GM11168 (cell line): ENCODE data around the gene MAP3K4.

Experiments
- in situ Hi-C: fragments of 300-500 bp; cut with MboI; formaldehyde crosslinking; loops from one replicate; pipeline ENCODE4 v1.12.0; 2022; ENCODE audit warnings: low sequenced_read_pairs; ENCODE audit not compliant: unreplicated experiment

The MAP3K4 gene

DNA sequence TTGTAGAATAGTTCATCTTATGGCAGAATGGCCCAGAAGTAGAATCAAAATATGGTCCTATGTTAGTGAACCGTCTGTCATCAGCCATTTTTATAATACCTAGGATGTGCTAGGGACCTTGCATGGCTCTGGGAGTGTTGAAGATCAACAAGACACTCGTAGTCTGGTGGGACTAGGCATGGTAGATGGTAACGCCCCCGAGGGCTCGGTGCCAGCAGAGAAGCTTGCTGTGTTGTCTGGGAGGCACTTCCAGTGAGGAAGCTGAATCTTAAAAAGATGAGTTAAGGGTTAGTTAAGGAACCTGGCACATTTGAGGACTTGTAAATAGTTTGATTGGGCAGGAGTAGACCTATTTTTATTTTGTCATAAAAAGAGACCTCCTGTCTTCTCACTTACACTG is 82.4 kb downstream of the MAP3K4 start:
- in situ Hi-C loops: no loop called here

DNA sequence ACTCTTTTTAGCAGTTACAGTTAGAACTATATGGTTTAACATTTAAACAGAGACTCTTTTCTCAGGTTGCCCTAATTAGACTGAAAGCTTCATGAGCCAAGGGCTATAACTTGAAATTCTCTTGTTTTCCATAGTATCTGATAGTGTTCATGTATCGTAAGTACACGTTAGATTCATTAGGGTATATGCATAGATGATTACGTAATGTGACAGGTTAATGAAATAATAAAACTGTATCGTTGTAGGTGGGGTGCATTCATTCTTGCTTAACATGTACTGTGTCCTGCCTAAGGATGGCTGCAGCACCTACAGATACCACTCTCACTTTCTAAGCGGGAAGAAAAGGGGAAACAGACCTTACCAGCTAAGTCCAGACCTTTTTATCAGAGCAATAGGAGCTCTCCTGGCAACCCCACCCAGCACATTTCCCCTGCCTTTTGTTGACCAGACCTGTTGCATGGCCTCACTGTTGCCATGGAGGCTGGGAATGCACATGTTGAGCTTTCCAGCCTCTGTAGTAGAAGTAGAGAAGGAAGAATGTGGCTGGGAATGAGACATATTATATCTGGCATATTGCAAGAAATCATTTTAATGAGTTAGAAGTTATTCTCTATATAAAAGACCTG is 83.0 kb downstream of the MAP3K4 start:
- in situ Hi-C loops: no loop called here

DNA sequence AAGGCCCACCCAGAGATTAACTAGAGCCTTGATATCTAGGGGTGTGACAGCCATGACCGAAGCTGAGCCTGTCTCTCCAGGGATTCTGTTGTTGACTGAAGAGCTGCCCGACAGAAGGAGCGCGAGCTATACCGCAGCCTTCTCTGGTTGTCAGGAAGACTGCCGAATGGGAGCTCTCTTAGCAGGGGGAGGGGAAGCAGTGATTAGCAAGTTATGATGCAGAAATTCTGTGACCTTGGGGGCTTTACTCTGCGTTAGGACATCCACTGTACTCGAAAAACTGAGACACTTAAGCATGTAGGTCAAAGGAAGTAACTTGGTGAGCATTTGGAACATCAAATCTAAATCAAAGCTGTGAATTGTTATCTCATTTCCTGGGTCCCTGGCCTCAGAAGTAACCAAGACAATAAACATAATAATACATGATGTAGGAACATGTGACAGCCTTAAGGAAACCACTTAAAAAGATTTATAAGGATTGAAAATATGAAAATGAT is 84.7 kb downstream of the MAP3K4 start:
- in situ Hi-C loops: no loop called here

DNA sequence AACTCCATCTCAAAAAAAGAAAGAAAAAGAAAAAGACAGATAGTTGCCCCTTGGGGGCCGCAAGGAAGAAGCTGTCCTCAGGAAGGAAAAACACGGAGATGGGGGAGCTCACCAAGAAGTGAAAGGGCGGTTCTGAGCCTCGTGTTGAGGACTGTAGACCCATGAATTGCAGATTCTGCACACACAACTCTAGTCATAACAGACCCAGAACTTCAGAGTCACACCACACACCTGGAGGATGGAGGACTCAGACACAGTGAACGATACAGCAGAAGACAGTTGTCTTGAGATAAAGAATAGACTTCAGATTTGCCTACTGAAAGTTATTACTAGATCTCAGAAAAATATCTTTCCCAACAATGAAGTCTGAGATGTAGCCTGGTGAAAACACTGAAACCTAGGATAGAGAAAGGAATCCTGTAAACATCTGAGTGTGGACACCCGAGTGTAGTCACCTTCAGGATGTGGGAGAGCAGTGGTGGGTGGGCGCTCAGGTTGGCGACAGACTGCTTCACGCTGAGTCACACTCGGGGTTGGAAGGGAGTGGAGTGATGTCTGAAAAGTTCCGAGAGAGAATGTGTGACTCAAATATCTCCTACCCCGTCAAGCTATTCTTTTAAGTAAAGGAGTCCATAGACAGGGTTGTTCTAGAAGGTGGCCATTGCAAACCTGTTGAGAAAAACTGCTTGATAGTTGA is 88.1 kb downstream of the MAP3K4 start:
- in situ Hi-C loops: no loop called here

DNA sequence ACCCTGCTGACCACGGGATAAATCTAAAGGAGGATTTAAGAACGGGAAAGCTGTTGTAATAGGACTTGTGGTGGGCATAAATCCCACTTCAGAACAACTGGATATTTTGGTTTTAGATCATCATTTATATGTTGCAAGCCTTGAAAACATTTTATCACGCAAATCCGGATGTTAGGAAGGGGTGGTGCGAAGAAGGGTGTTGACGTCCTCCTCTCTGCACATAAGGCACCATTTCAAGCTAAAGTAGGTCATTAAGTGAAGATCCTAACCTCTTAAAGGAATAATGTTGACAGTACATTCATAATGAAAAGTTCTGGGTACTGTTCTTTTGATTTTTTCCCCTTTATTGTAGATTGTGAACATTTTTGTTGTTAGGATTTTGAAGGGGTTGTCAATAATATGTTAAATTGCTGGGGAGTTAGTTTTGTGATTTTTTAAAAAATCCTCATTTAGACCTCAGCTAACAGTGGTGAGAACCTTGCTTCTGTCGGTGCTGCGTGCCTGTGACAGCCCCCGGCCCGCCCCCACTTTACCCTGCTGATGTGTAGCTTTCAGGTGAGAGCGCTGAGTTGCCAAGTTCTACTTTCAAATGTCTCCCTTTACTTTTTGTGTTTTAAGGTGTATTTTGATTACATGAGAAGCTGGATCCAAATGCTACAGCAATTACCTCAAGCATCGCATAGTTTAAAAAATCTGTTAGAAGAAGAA is 88.8 kb downstream of the MAP3K4 start:
- in situ Hi-C loops: no loop called here

DNA sequence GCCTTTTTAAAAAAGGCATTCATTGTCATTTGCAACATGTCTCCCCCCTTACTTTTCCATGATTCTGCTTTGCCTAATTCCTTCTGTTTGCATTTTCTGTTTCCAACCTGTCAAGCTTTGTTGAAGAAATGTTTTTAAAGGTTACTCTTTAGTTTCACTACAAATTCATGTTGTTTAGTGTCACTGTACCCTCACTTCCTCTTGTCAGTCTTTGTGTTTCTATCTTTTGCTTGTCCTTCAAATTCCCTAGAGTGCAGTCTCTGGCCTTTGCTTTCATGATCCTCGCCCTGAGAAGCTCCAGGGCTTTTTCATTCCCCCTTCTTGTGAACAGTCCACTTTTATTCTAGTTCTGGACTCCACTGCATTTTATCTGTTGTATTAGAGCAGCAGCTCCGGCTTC is 90.6 kb downstream of the MAP3K4 start:
- in situ Hi-C loops: no loop called here

DNA sequence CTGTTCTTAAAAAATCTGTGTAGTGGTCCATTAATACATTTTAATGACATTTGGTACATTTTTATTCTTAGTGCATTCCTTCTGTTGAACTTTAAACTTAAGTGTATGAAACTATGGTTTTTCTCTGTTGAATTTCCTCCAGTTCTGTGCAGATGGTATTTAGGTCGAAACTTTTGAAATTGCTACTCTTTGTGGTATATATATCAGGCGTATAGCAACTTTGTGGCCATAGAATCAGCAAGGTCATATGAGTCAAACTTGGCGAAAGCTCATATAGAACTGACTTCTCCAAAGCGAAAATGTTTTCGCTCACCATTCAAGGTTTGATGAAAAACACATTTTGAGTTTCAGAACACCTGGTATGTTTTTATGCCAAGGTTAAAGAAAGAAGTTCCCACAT is 93.7 kb downstream of the MAP3K4 start:
- in situ Hi-C loops: no loop called here

DNA sequence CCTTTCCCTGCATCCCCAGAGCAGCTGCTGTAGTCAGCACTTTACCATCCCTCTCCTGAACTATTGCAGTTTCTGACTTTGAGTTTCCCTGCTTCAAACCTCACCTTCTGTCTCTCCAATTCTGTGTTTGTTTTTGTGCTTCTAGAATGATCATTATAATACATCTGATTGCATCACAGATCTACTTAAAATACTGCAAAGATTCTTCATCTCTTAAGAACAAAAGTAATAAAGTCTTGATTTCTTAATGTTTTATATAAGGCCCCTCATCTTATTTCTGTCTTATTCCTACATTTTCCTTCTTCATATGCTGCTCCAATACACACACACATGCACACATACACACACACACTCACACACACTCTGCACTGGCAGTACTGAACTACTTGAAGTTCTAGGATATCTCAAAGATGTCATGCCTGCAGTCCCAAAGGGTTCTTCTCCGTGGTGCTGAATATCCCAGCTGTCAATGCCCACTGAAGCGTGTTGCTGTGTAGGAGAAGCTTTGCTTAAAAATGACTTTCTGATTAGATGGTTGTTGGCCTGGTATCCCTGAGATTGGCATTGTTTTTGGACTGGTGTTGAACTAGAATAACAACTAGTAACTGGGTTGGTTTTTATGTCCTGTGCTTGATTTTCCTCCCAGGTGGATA is 97.2 kb downstream of the MAP3K4 start:
- in situ Hi-C loops: no loop called here

DNA sequence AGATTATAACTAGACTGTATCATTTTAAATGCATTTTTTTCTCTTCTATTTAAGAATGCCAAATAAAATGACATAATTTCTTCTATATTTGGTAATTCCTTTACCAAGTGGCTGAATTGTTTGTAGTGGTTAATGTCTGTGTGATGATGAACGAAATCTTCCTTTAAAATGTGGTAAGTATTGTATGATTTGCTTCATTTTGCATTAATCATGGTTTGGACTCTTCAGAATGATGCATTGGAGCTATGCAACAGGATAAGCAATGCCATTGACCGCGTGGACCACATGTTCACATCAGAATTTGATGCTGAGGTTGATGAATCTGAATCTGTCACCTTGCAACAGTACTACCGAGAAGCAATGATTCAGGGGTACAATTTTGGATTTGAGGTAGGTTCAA is 99.6 kb downstream of the MAP3K4 start:
- in situ Hi-C loops: no loop called here

DNA sequence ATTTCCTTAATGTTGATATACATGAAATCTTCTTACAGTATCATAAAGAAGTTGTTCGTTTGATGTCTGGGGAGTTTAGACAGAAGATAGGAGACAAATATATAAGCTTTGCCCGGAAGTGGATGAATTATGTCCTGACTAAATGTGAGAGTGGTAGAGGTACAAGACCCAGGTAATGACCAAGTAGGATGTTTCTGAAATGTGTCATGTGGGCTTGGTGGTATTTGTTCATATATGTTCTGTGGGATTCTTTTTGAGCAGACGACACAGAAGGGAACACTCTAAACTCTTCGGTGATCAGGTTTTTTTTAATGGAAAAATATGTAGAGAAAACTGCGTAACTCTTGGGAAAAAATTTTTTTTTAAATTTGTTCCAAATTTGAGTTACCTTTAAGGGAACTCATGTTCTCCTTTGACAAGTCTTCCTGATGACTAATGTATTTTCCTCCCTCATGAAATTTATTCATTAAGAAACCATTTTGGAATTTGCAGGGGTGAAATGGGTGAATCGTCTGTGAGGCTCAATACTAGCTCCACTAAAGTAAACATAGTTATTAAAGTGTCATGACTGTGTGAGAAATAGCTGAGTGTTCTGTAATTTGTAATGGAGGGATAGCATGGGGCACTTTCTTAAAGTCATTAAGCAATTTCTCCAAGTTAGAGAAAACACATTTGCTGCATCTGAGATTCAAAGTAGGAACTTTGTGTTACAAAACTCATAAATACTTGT is 100.6 kb downstream of the MAP3K4 start:
- in situ Hi-C loops: no loop called here

DNA sequence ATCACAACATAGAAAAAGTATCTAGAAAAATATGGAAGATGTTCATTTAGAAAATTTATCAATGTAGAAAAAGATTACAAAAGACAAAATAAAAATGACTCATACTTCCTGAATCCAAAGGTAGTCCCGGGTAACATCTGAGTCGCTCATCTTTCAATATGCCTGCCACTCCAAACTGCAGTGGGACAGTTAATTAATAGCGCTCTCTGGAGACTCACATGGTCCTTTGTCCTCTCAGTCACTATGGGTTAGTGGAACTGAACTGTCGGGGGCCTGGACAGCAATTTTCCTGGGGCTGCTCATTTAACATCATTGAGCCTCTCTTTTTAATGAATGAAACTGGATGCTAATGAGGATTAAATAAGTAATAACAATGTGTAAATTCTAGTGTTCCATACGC is 103.4 kb downstream of the MAP3K4 start:
- in situ Hi-C loops: no loop called here

DNA sequence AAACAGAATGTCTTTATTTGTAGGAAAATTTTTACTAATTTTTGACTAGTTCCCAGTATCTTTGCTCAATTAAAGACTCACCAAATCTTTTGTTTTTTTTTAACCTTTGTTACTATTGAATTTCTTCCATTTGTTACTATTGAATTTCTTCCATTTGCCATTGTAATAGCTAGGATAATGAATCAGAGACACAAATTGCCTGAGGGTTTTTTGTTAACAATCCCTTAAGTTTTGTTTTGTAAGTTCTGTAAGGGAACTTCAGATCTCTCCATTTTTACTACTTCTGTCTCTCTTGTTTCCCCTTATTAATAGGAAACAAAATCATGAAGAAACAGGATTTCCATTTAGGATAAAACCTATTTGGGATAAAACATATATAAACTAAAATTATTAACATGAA is 104.3 kb downstream of the MAP3K4 start:
- in situ Hi-C loops: no loop called here

- in situ Hi-C loops: loop anchor here (25.0 kb wide), 1 partner anchor 338 kb away; no protein-coding TSS in a partner anchor
These were observed 108.5 kb downstream of the MAP3K4 start for GRCh38 chr6:161100072-161100471.

DNA sequence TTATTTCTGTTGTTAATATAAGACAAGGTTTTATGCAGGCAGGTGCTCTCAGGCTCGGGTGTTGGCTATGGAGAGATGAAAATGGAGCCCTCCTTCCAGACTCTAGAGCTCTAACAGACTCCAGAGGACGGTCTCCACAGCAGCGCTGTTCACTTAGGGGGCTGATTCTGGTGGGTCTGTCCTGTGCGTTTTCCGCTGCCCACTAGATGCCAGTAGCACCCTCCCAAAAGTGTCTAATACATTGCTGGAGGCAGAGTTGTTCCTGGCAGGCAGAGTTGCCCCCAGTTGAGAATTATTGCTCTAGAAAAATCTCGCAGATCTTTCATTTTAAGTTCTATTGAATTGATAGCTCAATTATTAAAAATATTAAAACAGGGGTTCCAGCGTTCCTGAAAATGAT is 109.9 kb downstream of the MAP3K4 start:
- in situ Hi-C loops: loop anchor here (25.0 kb wide), 1 partner anchor 339 kb away; no protein-coding TSS in a partner anchor

GRCh38 chr6:161103475-161103874 is 111.9 kb downstream of the MAP3K4 start:
- in situ Hi-C loops: loop anchor here (25.0 kb wide), 1 partner anchor 341 kb away; no protein-coding TSS in a partner anchor

DNA sequence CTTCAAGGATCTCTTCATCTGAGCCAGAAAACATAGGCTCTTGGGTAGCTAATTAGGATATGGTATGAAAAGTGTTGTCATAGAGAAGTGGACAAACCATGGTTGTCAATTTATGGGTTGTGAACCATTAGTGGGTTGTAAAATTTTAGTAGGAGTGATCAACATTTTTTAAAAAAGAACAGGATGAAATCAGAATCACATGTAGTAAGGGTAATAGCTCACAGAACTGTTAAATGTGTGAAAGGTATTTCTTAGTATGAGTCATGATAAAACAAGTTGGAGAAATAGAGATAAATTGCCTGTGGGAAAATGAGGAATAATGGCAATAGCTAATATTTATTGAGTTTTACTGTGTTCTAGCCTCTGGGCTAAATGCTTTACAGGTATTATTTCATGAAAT is 113.4 kb downstream of the MAP3K4 start:
- in situ Hi-C loops: loop anchor here (25.0 kb wide), 1 partner anchor 343 kb away; no protein-coding TSS in a partner anchor

DNA sequence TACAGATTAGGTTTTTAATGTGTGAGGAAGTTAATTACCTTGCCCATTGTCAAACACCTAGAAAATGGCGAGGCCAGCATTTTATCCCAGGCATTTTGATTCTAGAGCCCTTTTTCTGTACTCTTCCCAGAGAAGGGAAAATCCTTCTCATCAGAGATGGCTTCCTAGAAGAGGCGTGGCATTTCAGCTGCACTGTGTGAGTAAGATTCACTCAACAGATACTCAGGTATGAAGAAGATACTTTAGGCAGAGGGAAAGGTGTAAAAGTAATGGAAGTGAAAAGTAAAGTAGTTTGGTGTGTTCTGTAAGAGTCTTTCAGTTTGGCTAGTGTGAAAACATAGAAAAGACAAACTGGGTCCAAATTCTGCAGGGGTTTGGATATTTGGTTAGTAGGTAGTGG is 113.8 kb downstream of the MAP3K4 start:
- in situ Hi-C loops: loop anchor here (25.0 kb wide), 1 partner anchor 343 kb away; no protein-coding TSS in a partner anchor

DNA sequence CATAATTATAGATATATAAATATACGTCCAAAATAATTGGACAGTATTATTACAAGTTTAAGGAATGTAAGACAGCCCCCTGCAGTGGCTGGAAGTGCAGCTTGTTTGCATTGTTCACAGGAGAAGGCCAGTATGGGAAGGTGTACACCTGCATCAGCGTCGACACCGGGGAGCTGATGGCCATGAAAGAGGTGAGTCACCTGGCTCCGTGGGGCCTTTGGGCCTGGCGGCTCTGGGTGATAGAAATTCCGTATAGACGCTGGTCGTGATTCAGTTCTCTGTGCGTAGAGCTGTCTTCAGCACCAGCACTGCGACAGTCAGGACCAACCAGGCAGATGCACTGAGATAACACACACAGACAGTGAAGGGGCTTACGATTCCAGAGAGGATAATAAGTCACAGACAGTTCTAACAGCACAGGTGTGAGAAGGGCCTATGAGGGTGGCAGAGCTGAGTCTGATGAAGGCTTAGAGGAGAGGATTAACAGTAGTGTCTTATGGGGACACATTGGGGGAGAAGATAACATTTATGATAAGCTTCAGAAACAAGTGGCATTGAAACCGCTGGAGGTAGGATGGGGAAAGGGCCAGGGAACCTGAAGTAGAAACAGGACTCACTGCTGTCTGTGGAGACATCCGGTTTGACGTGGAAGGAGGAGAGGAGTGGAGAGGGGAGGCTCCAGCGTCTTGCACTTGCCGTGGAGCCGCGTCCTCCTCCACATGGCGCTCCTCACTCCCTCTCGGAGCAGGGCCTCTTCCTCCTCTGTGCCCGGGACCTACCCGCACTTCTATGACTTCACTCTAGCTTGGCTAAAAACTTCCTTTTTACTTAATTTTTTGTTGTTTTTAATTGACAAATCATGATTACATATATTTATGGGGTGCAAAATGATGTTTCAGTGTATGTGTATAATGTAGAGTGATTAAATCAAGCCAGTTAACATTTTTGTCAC is 116.5 kb downstream of the MAP3K4 start:
- in situ Hi-C loops: loop anchor here (25.0 kb wide), 1 partner anchor 346 kb away; no protein-coding TSS in a partner anchor

- in situ Hi-C loops: loop anchor here (25.0 kb wide), 1 partner anchor 347 kb away; no protein-coding TSS in a partner anchor
These were observed 117.3 kb downstream of the MAP3K4 start for GRCh38 chr6:161108916-161109315.
